IPS-20b (cell line): ENCODE measurements around the gene ARHGAP42.
A peak's percentile ranks its signal among the peaks of the same experiment; 100 is the strongest.

Experiments
- H3K27ac ChIP-seq: one replicate; pipeline ENCODE4 v1.5.1; 2013; ENCODE audit warnings: low read length
- H3K27me3 ChIP-seq: 2 replicates; pipeline ENCODE4 v1.6.1; 2013; ENCODE audit warnings: mild to moderate bottlenecking, low read length, inconsistent platforms; ENCODE audit not compliant: insufficient read depth
- H3K36me3 ChIP-seq: 2 replicates; pipeline ENCODE4 v1.6.1; 2013; ENCODE audit warnings: low read depth, mild to moderate bottlenecking, inconsistent platforms, low read length, moderate library complexity; ENCODE audit not compliant: insufficient read depth
- H3K4me1 ChIP-seq: 2 replicates; pipeline ENCODE4 v1.6.1; 2013; ENCODE audit warnings: mild to moderate bottlenecking, control low read depth, inconsistent platforms, low read length, moderate library complexity; ENCODE audit not compliant: insufficient read depth
- H3K4me3 ChIP-seq: 2 replicates; pipeline ENCODE4 v1.5.1; 2013; ENCODE audit warnings: mild to moderate bottlenecking, low read length, inconsistent platforms
- H3K9ac ChIP-seq: 2 replicates; pipeline ENCODE4 v1.6.1; 2013; ENCODE audit warnings: low read depth, mild to moderate bottlenecking, inconsistent platforms, low read length, moderate library complexity
- H3K9me3 ChIP-seq: 2 replicates; pipeline ENCODE4 v1.6.1; 2013; ENCODE audit warnings: mild to moderate bottlenecking, low read depth, low read length, inconsistent platforms; ENCODE audit not compliant: insufficient read depth

The ARHGAP42 gene

GRCh38 chr11:100866453-100866852 is 179.4 kb downstream of the ARHGAP42 start:
- Histone ChIP-seq H3K9ac (no peak overlapping the region), H3K4me3 (no peak overlapping the region), H3K4me1 (peaks cover 9% of the 10 kb centered on the region; the same call in 1 of the 2 replicates), H3K9me3 (no peaks in the 10 kb centered on the region), H3K27ac (no peak overlapping the region), H3K27me3 (no peaks in the 10 kb centered on the region), H3K36me3 (no peaks in the 10 kb centered on the region)

GRCh38 chr11:100867606-100868005 is 180.5 kb downstream of the ARHGAP42 start:
- Histone ChIP-seq H3K36me3 (no peaks in the 10 kb centered on the region), H3K9ac (no peak overlapping the region), H3K27ac (no peak overlapping the region), H3K4me3 (no peak overlapping the region), H3K9me3 (no peaks in the 10 kb centered on the region), H3K4me1 (peaks cover 9% of the 10 kb centered on the region; the same call in 1 of the 2 replicates), H3K27me3 (no peaks in the 10 kb centered on the region)

GRCh38 chr11:100869328-100869727 is 182.2 kb downstream of the ARHGAP42 start:
- Histone ChIP-seq H3K36me3 (no peaks in the 10 kb centered on the region), H3K27me3 (no peaks in the 10 kb centered on the region), H3K9ac (no peak overlapping the region), H3K4me1 (peaks cover 14% of the 10 kb centered on the region; the same call in 1 of the 2 replicates), H3K9me3 (no peaks in the 10 kb centered on the region), H3K4me3 (no peak overlapping the region), H3K27ac (no peak overlapping the region)

GRCh38 chr11:100870138-100870537 is 183.1 kb downstream of the ARHGAP42 start:
- Histone ChIP-seq H3K9me3 (no peaks in the 10 kb centered on the region), H3K4me1 (peaks cover 18% of the 10 kb centered on the region; the same call in 1 of the 2 replicates), H3K27ac (no peak overlapping the region), H3K36me3 (no peaks in the 10 kb centered on the region), H3K9ac (no peak overlapping the region), H3K27me3 (no peaks in the 10 kb centered on the region), H3K4me3 (no peak overlapping the region)

GRCh38 chr11:100872951-100873740 is 186.1 kb downstream of the ARHGAP42 start:
- Histone ChIP-seq H3K27me3 (no peaks in the 10 kb centered on the region), H3K4me1 (peaks cover 40% of the 10 kb centered on the region; the same call in 1 of the 2 replicates), H3K9ac (no peak overlapping the region), H3K36me3 (no peaks in the 10 kb centered on the region), H3K27ac (no peak overlapping the region), H3K4me3 (no peak overlapping the region), H3K9me3 (no peaks in the 10 kb centered on the region)

GRCh38 chr11:100874203-100874602 is 187.1 kb downstream of the ARHGAP42 start:
- Histone ChIP-seq H3K27ac (peak overlapping the region; percentile 53), H3K9me3 (no peaks in the 10 kb centered on the region), H3K27me3 (no peaks in the 10 kb centered on the region), H3K36me3 (no peaks in the 10 kb centered on the region), H3K9ac (peak overlapping the region; percentile 46; the same call in 1 of the 2 replicates), H3K4me1 (peaks cover 40% of the 10 kb centered on the region; the same call in 1 of the 2 replicates), H3K4me3 (no peak overlapping the region)

GRCh38 chr11:100875521-100875869 is 188.4 kb downstream of the ARHGAP42 start:
- H3K4me1 ChIP-seq = peaks cover 31% of the 10 kb centered on the region; the same call in 1 of the 2 replicates
- no peaks in the 10 kb centered on the region for H3K36me3 ChIP-seq
- H3K27ac ChIP-seq = no peak overlapping the region
- peaks cover 3% of the 10 kb centered on the region; the same call in 1 of the 2 replicates for H3K9me3 ChIP-seq
- no peak overlapping the region for H3K4me3 ChIP-seq
- H3K27me3 ChIP-seq = no peaks in the 10 kb centered on the region
- H3K9ac ChIP-seq = peak overlapping the region; percentile 55; the same call in 1 of the 2 replicates

- H3K27me3 ChIP-seq = no peaks in the 10 kb centered on the region
- H3K9me3 ChIP-seq = peaks cover 6% of the 10 kb centered on the region; the same call in 1 of the 2 replicates
- H3K4me1 ChIP-seq = peaks cover 31% of the 10 kb centered on the region; the same call in 1 of the 2 replicates
- H3K36me3 ChIP-seq = no peaks in the 10 kb centered on the region
- no peak overlapping the region for H3K4me3 ChIP-seq
- H3K9ac ChIP-seq = peak overlapping the region; percentile 55; the same call in 1 of the 2 replicates
- peak overlapping the region; percentile 68 for H3K27ac ChIP-seq
Observed at GRCh38 chr11:100876815-100877520, 189.9 kb downstream of the ARHGAP42 start.

GRCh38 chr11:100878474-100878873 is 191.4 kb downstream of the ARHGAP42 start:
- H3K27me3 ChIP-seq = no peaks in the 10 kb centered on the region

GRCh38 chr11:100882957-100883356 is 195.9 kb downstream of the ARHGAP42 start:
- Histone ChIP-seq H3K27ac (no peak overlapping the region), H3K4me3 (no peak overlapping the region), H3K9ac (no peak overlapping the region), H3K36me3 (no peaks in the 10 kb centered on the region), H3K4me1 (no peaks in the 10 kb centered on the region), H3K9me3 (peaks cover 6% of the 10 kb centered on the region; the same call in 1 of the 2 replicates), H3K27me3 (no peaks in the 10 kb centered on the region)

More at GRCh38 chr11:100878474-100878873, 191.4 kb downstream of the ARHGAP42 start:
- no peak overlapping the region for H3K27ac ChIP-seq
- H3K9ac ChIP-seq = no peak overlapping the region
- peaks cover 31% of the 10 kb centered on the region; the same call in 1 of the 2 replicates for H3K4me1 ChIP-seq
- no peaks in the 10 kb centered on the region for H3K36me3 ChIP-seq
- H3K9me3 ChIP-seq = peaks cover 6% of the 10 kb centered on the region; the same call in 1 of the 2 replicates
- H3K4me3 ChIP-seq = no peak overlapping the region

GRCh38 chr11:100883830-100884229 is 196.7 kb downstream of the ARHGAP42 start:
- Histone ChIP-seq H3K9me3 (peaks cover 6% of the 10 kb centered on the region; the same call in 1 of the 2 replicates), H3K4me3 (no peak overlapping the region), H3K27ac (no peak overlapping the region), H3K36me3 (no peaks in the 10 kb centered on the region), H3K27me3 (no peaks in the 10 kb centered on the region), H3K9ac (no peak overlapping the region), H3K4me1 (no peaks in the 10 kb centered on the region)
